Spleen (tissue), 11 donors: ENCODE data around the gene SORCS2. TPM values are rescaled to one million over a fixed set of nuclear protein-coding genes. Genes with fewer than 3 reads are reported as not detected.

Source experiments
- DNase-seq: peaks from one replicate; pipeline ENCODE4 v3.0.0-alpha.2; 2020
- H3K27ac ChIP-seq, 8 donors: fragments of 200-600 bp; sonication (generic) in 7 of 8; 1 replicate in 4 of 8; 2 replicates in 4 of 8; pipeline versions ENCODE4 v1.5.0 to v1.8.0; 2016 to 2021; ENCODE audit warnings: inconsistent platforms in 4 of 8, mild to moderate bottlenecking in 4 of 8, moderate library complexity in 1 of 8
- H3K27me3 ChIP-seq, 7 donors: fragments of 200-600 bp; sonication (generic) in 6 of 7; replicated peaks in 1 of 7; 1 replicate in 4 of 7; 2 replicates in 3 of 7; pipeline versions ENCODE4 v1.5.0 to v1.8.0; 2016 to 2021; ENCODE audit warnings: inconsistent platforms in 3 of 7, mild to moderate bottlenecking in 1 of 7
- H3K36me3 ChIP-seq, 6 donors: fragments of 200-600 bp; sonication (generic) in 5 of 6; 1 replicate in 4 of 6; 2 replicates in 2 of 6; pipeline versions ENCODE4 v1.5.0 to v1.8.0; 2016 to 2021; ENCODE audit warnings: inconsistent platforms in 2 of 6
- H3K4me1 ChIP-seq, 6 donors: fragments of 200-600 bp; sonication (generic) in 5 of 6; 1 replicate in 3 of 6; 2 replicates in 3 of 6; pipeline versions ENCODE4 v1.5.0 to v1.8.0; 2016 to 2021; ENCODE audit warnings: inconsistent platforms in 3 of 6
- H3K4me3 ChIP-seq, 8 donors: fragments of 200-600 bp; sonication (generic) in 7 of 8; 1 replicate in 4 of 8; 2 replicates in 4 of 8; pipeline versions ENCODE4 v1.5.0 to v1.8.0; 2016 to 2021; ENCODE audit warnings: inconsistent platforms in 4 of 8, mild to moderate bottlenecking in 4 of 8, moderate library complexity in 2 of 8
- H3K9me3 ChIP-seq, 8 donors: fragments of 200-600 bp; sonication (generic) in 7 of 8; 1 replicate in 4 of 8; 2 replicates in 4 of 8; pipeline versions ENCODE4 v1.5.0 to v1.8.0; 2016 to 2021; ENCODE audit warnings: inconsistent platforms in 4 of 8
- POLR2A ChIP-seq, 3 donors: fragments of 450-650 bp; IDR thresholded peaks; one replicate each; pipeline ENCODE4 v1.5.1; 2017; ENCODE audit warnings: antibody characterized with exemption in 3 of 3, mild to moderate bottlenecking in 1 of 3
- POLR2AphosphoS5 ChIP-seq, 3 donors: sonication (generic); formaldehyde crosslinking; IDR thresholded peaks; one replicate each; pipeline ENCODE4 v1.5.1; 2017; ENCODE audit warnings: antibody characterized with exemption in 3 of 3
- WGBS, 5 donors: extraction: QIAGEN DNeasy Blood & Tissue Kit in 3 of 5; methylation state at CpG; one replicate each; pipeline versions ENCODE4 v1.1.5 to v1.1.7; 2013 to 2018; 5-methylcytosine and 5-hydroxymethylcytosine counted together
- intact Hi-C: fragments of 100-400 bp; cut with DNase I; formaldehyde crosslinking; loops from one replicate; pipeline ENCODE4 v1.15.0; 2023; ENCODE audit warnings: low total_unique reads
- polyA plus RNA-seq, 3 donors: library from polyadenylated mRNA; stranded (reverse); fragments of 200-250 nt; gene quantifications; one replicate each; pipeline ENCODE4 v1.2.1, GENCODE V29; 2013
- total RNA-seq, 7 donors: library from RNA; depleted of rRNA in 3 of 7; stranded (reverse); fragments of >200 nt in 3 of 7; fragmentation: NEBNext Ultra II Directional in 4 of 7; extraction: Animal tissue kit (Norgen Biotek cat#: 25700) in 4 of 7; gene quantifications; one replicate each; pipeline versions ENCODE4 v1.1.0 to v1.2.1, GENCODE V29; 2016 to 2021
- TF ChIP-seq, protein P1 (sequence below), 11 experiments: fragments of 200-600 bp in 7 of 11; fragments of 450-650 bp in 4 of 11; sonication (generic) in 4 of 11; IDR thresholded peaks in 8 of 11; conservative IDR thresholded peaks in 3 of 11; 1 replicate in 7 of 11; 2 replicates in 4 of 11; pipeline versions ENCODE4 v1.4.0 to v1.8.0; 2016 to 2021; ENCODE audit warnings: antibody characterized with exemption in 11 of 11, inconsistent platforms in 4 of 11, mild to moderate bottlenecking in 1 of 11
- donor health status: healthy with polysubstance abuse.
- donor health status: DM: no; HTN: no; CAD: no; lungs with moderate emphysema.
- donor health status: DM: no; HTN: no; CAD: no.
- donor health status: Bipolar disorder and iron deficiency.
- donor health status: healthy.
- donor health status: DM: no; HTN: no; CAD: no.
- donor health status: DM: yes; HTN: yes; CAD: no.

SORCS2 gene
- total and polyA plus RNA-seq, 10 donors, result 0.33 to 1.6 (median 0.60) TPM

DNA sequence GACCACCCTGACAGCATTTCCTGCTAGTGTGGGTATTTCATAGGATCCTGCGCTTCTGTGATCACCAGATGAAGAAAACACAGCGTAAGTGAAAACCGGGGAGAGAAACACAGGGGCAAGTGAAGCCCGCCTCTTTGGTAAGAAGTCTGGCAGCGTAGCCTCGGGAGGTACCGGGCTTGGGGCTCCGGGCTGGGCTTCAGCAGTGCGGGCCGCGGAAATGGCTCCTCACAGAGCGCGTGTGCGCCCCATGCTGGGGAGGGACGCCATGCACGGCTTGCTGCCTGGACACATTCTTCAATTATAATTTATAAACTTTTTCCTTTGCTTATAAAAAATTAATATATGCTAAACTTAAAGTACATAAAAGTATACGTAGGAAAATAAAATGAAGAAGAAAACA, 595.9 kb downstream of the SORCS2 start:
- Histone ChIP-seq H3K27me3 (no peaks in the 10 kb centered on the region), H3K9me3 (no peaks in the 10 kb centered on the region), H3K4me1 (peaks cover 0 to 7% (median 0%) of the 10 kb centered on the region in 6 donors), H3K4me3 (no peak overlapping the region), H3K27ac (no peak overlapping the region), H3K36me3 (peaks cover 0 to 44% (median 3%) of the 10 kb centered on the region in 6 donors)
- whole genome bisulfite sequencing, 5 donors, result 92 to 98% (median 93%) methylated on average over 17 of the region's 17 CpGs
- intact Hi-C loops, result no loop called here
- TF ChIP-seq, protein P1, sequence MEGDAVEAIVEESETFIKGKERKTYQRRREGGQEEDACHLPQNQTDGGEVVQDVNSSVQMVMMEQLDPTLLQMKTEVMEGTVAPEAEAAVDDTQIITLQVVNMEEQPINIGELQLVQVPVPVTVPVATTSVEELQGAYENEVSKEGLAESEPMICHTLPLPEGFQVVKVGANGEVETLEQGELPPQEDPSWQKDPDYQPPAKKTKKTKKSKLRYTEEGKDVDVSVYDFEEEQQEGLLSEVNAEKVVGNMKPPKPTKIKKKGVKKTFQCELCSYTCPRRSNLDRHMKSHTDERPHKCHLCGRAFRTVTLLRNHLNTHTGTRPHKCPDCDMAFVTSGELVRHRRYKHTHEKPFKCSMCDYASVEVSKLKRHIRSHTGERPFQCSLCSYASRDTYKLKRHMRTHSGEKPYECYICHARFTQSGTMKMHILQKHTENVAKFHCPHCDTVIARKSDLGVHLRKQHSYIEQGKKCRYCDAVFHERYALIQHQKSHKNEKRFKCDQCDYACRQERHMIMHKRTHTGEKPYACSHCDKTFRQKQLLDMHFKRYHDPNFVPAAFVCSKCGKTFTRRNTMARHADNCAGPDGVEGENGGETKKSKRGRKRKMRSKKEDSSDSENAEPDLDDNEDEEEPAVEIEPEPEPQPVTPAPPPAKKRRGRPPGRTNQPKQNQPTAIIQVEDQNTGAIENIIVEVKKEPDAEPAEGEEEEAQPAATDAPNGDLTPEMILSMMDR (IDR thresholded peaks at IDR 0.05 in 8 of 11, conservative IDR thresholded peaks at IDR 0.05 in 3 of 11), result no peak
- TF ChIP-seq POLR2A (IDR thresholded peaks at IDR 0.05), result no peak
- DNase-seq, result peak; percentile 54

DNA sequence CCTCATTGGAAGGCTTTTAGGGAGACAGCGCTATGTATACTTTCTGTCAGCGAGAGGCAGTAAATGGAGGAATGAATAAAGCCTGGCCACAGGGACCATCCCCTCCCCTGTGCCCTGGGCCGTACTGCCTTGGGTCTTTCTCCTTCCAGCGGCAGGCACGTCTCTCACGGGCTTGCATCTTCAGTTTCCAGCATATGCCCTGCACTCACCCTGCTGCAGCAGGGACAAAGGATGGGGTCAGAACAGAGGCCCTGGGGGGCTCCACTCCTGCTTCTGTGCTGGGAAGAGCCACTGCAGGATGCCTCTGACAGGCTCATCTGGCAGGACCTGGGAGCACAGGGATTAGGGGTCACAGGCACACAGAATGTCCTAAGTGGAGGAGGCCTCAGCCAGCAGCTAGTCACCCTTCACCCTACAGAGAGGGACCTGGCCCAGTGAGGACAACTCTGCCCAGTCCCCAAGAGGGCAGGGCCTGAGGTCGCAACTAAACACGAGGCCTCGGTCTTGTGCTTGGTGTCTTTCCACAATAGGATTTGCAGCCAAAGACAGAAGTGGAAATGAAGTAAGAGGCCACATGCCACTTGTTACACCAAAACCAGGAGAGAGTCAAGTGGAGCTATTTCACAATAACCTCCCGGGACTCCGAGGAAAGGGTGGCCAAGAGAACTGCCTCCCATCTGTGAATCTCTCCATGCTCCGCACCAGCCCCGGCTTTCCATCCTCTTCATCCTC, 596.5 kb downstream of the SORCS2 start:
- peak; percentile 51 for DNase-seq
- intact Hi-C loops, result no loop called here
- H3K36me3 ChIP-seq, result peaks cover 0 to 48% (median 4%) of the 10 kb centered on the region in 6 donors
- no peak overlapping the region for H3K27ac ChIP-seq
- no peaks in the 10 kb centered on the region for H3K27me3 ChIP-seq
- H3K4me3 ChIP-seq, result no peak overlapping the region
- H3K4me1 ChIP-seq, result peaks cover 0 to 7% (median 0%) of the 10 kb centered on the region in 6 donors
- no peaks in the 10 kb centered on the region for H3K9me3 ChIP-seq
- peak in 2 of 3 donors; percentile 23 to 25 for TF ChIP-seq POLR2AphosphoS5 (IDR thresholded peaks at IDR 0.05)
- no peak for TF ChIP-seq POLR2A (IDR thresholded peaks at IDR 0.05)
- TF ChIP-seq, protein P1 (IDR thresholded peaks at IDR 0.05 in 8 of 11, conservative IDR thresholded peaks at IDR 0.05 in 3 of 11), result no peak
- 70 to 86% (median 78%) methylated on average over 12 to 13 of the region's 13 CpGs for WGBS, 5 donors

DNA sequence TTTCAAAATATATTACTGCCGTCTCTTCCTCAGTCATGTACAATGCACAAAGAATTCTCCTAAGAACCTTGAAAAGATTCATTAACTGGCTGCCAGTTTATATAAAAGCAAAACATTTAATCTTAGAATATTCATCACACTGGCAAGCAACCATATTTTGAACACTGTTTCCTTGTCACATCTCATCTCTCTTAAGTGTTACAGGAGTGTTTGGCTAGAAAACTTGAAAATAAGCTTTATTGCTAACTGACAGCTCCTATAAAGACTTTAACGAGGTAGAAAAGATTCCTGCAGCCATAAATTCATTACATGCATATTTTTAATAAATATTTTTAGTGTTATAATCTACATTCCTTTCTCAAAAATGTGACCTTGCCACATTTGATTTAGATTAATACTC, 597.7 kb downstream of the SORCS2 start:
- Histone ChIP-seq H3K27ac (no peak overlapping the region), H3K4me3 (no peak overlapping the region), H3K9me3 (no peaks in the 10 kb centered on the region), H3K4me1 (peaks cover 0 to 7% (median 0%) of the 10 kb centered on the region in 6 donors), H3K27me3 (no peaks in the 10 kb centered on the region), H3K36me3 (peaks cover 0 to 36% (median 2%) of the 10 kb centered on the region in 6 donors)
- intact Hi-C loops, result no loop called here
- TF ChIP-seq POLR2AphosphoS5 (IDR thresholded peaks at IDR 0.05), result no peak
- no peak for TF ChIP-seq POLR2A (IDR thresholded peaks at IDR 0.05)
- TF ChIP-seq, protein P1 (IDR thresholded peaks at IDR 0.05 in 8 of 11, conservative IDR thresholded peaks at IDR 0.05 in 3 of 11), result no peak
- WGBS, 5 donors, result 68 to 82% (median 77%) methylated on average over 2 of the region's 2 CpGs
- no peak for DNase-seq

DNA sequence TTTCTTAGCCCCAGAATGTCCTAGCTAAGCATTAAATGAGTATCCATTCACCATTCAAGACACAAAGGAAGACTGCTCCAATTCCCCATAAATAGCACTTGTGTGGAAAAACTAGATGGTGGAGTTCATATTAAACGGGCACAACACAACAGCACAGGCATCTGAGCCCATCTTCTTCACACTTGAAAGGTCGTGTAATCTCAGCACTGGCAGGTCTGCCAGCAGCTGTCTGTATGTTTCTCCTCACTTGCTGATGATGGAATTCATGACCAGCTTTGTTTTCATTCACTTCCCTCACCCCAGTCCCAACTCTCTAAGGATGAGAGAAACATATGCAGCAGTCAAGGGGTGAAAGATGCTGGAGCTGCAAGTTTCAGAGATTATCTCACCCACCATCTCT, 598.7 kb downstream of the SORCS2 start:
- H3K36me3 ChIP-seq, result peaks cover 0 to 29% (median 0%) of the 10 kb centered on the region in 6 donors
- DNase-seq, result no peak
- no peak for TF ChIP-seq POLR2A (IDR thresholded peaks at IDR 0.05)
- TF ChIP-seq POLR2AphosphoS5 (IDR thresholded peaks at IDR 0.05), result no peak
- TF ChIP-seq, protein P1 (IDR thresholded peaks at IDR 0.05 in 8 of 11, conservative IDR thresholded peaks at IDR 0.05 in 3 of 11), result no peak
- H3K27ac ChIP-seq, result no peak overlapping the region
- no peaks in the 10 kb centered on the region for H3K27me3 ChIP-seq
- peaks cover 0 to 7% (median 0%) of the 10 kb centered on the region in 6 donors for H3K4me1 ChIP-seq
- no peaks in the 10 kb centered on the region for H3K9me3 ChIP-seq
- intact Hi-C loops, result no loop called here
- WGBS, 5 donors, result 54 to 84% (median 71%) methylated on average over 2 of the region's 2 CpGs
- H3K4me3 ChIP-seq, result no peak overlapping the region
